HG03280 (cell line): Measurements from ENCODE around the gene ZBED2.

Experiments used
- ATAC-seq: cut with Tn5 transposase; IDR thresholded peaks from one replicate; pipeline ENCODE4 v1.9.1; 2021; ENCODE audit warnings: mild to moderate bottlenecking, moderate library complexity; ENCODE audit not compliant: unreplicated experiment

ZBED2 gene

GRCh38 chr3:111604119-111604518, 9.0 kb upstream of the ZBED2 start:
- no peak for ATAC-seq

GRCh38 chr3:111603679-111604078, 8.5 kb upstream of the ZBED2 start:
- ATAC-seq, result no peak

- no peak for ATAC-seq
Measured at GRCh38 chr3:111601810-111602209, 6.7 kb upstream of the ZBED2 start.

- ATAC-seq, result no peak
Measured at GRCh38 chr3:111598552-111598951, 3.4 kb upstream of the ZBED2 start.

- ATAC-seq, result no peak
Measured at GRCh38 chr3:111598139-111598538, 3.0 kb upstream of the ZBED2 start.

- no peak for ATAC-seq
Measured at GRCh38 chr3:111596328-111596727, 1.2 kb upstream of the ZBED2 start.

- no peak for ATAC-seq
Measured at GRCh38 chr3:111594781-111595180, 365 bp downstream of the ZBED2 start.

- peak; percentile 46 for ATAC-seq
Measured at GRCh38 chr3:111594205-111594604, 941 bp downstream of the ZBED2 start.

- no peak for ATAC-seq
Measured at GRCh38 chr3:111593666-111594065, 1.5 kb downstream of the ZBED2 start.

GRCh38 chr3:111592936-111593335, 2.2 kb downstream of the ZBED2 start:
- no peak for ATAC-seq

GRCh38 chr3:111592143-111592542, 3.0 kb downstream of the ZBED2 start:
- ATAC-seq, result no peak

GRCh38 chr3:111591555-111591954, 3.6 kb downstream of the ZBED2 start:
- ATAC-seq, result no peak

GRCh38 chr3:111590143-111590491, 5.0 kb downstream of the ZBED2 start:
- no peak for ATAC-seq

GRCh38 chr3:111589303-111590142, 5.6 kb downstream of the ZBED2 start:
- no peak for ATAC-seq

- no peak for ATAC-seq
Measured at GRCh38 chr3:111588527-111588926, 6.6 kb downstream of the ZBED2 start.

GRCh38 chr3:111585217-111585616, 9.9 kb downstream of the ZBED2 start:
- no peak for ATAC-seq

GRCh38 chr3:111584744-111585143, 10.4 kb downstream of the ZBED2 start:
- ATAC-seq, result no peak

GRCh38 chr3:111582120-111582474, 13.0 kb downstream of the ZBED2 start:
- ATAC-seq, result no peak

- ATAC-seq, result no peak
Measured at GRCh38 chr3:111581403-111582119, 13.6 kb downstream of the ZBED2 start.

GRCh38 chr3:111579495-111579894, 15.7 kb downstream of the ZBED2 start:
- ATAC-seq, result no peak

GRCh38 chr3:111578867-111579266, 16.3 kb downstream of the ZBED2 start:
- no peak for ATAC-seq
